Adrenal gland (tissue), 12 donors: ENCODE results near the gene CFAP299. TPM values are rescaled to one million over a fixed set of nuclear protein-coding genes. Genes with fewer than 3 reads are reported as not detected.

Experiments used
- DNase-seq, 7 donors: peaks; one replicate each; pipeline ENCODE4 v3.0.0-alpha.2; 2019 to 2020
- H3K27ac ChIP-seq, 5 donors: fragments of 200-600 bp; sonication (generic) in 4 of 5; 1 replicate in 3 of 5; 2 replicates in 2 of 5; pipeline versions ENCODE4 v1.5.1 to v1.8.0; 2016 to 2020; ENCODE audit warnings: mild to moderate bottlenecking in 1 of 5
- H3K27me3 ChIP-seq: fragments of 200-600 bp; 2 replicates; pipeline ENCODE4 v1.8.0; 2021
- H3K36me3 ChIP-seq, 2 donors: fragments of 200-600 bp; replicated peaks in 1 of 2; 1 replicate in 1 of 2; 2 replicates in 1 of 2; pipeline versions ENCODE4 v1.5.1 to v1.8.0; 2018 to 2022
- H3K4me1 ChIP-seq, 2 donors: fragments of 200-600 bp; replicated peaks in 1 of 2; 1 replicate in 1 of 2; 2 replicates in 1 of 2; pipeline versions ENCODE4 v1.5.1 to v1.8.0; 2018 to 2021
- H3K4me3 ChIP-seq, 4 donors: fragments of 200-600 bp; sonication (generic) in 3 of 4; one replicate each; pipeline ENCODE4 v1.5.1; 2016 to 2018
- H3K9me3 ChIP-seq, 3 donors: fragments of 200-600 bp; sonication (generic) in 1 of 3; replicated peaks in 1 of 3; 1 replicate in 2 of 3; 2 replicates in 1 of 3; pipeline versions ENCODE4 v1.5.1 to v1.8.0; 2016 to 2021
- POLR2A ChIP-seq, 2 donors: fragments of 450-650 bp; IDR thresholded peaks; one replicate each; pipeline ENCODE4 v1.6.1; 2017; ENCODE audit warnings: antibody characterized with exemption in 2 of 2, mild to moderate bottlenecking in 2 of 2, moderate library complexity in 1 of 2
- WGBS, 4 donors: extraction: QIAGEN DNeasy Blood & Tissue Kit in 2 of 4; methylation state at CpG; one replicate each; pipeline versions ENCODE4 v1.1.5 to v1.1.7; 2013 to 2017; 5-methylcytosine and 5-hydroxymethylcytosine counted together
- intact Hi-C, 2 donors: fragments of 100-400 bp; cut with DNase I; formaldehyde crosslinking; loops; one replicate each; pipeline versions ENCODE4 v1.14.1 to v1.15.0; 2022 to 2023
- polyA plus RNA-seq, 3 donors: library from polyadenylated mRNA; stranded (reverse); fragments of 200-250 nt in 2 of 3; fragments of 350-450 nt in 1 of 3; fragmentation: Illumina TruSeq in 1 of 3; extraction: RNeasy Lipid Tissue Mini Kit (QIAGEN cat#74804) in 1 of 3; gene quantifications; one replicate each; pipeline ENCODE4 v1.2.3, GENCODE V29; 2013 to 2014
- total RNA-seq, 9 donors: library from RNA; depleted of rRNA in 4 of 9; stranded (reverse); fragments of >200 nt in 4 of 9; fragments of 120-200 nt in 1 of 9; fragmentation: NEBNext Ultra II Directional in 1 of 9; extraction: Animal tissue kit (Norgen Biotek cat#: 25700) in 1 of 9; gene quantifications; one replicate each; pipeline versions ENCODE4 v1.1.0 to v1.2.4, GENCODE V29; 2013 to 2023
- TF ChIP-seq, protein P1 (sequence below), 6 experiments: fragments of 450-650 bp in 4 of 6; fragments of 200-600 bp in 2 of 6; sonication (generic) in 1 of 6; IDR thresholded peaks; 1 replicate in 5 of 6; 2 replicates in 1 of 6; pipeline versions ENCODE4 v1.5.1 to v1.8.0; 2016 to 2021; ENCODE audit warnings: antibody characterized with exemption in 6 of 6, mild to moderate bottlenecking in 2 of 6, moderate library complexity in 1 of 6
- donor health status: healthy with polysubstance abuse.
- donor health status: Bipolar disorder and iron deficiency.
- donor health status: DM: yes; HTN: yes; CAD: no.
- donor health status: DM: no; HTN: no; CAD: no.
- donor health status: DM: no; HTN: no; CAD: no.
- donor health status: DM: yes; HTN: yes; CAD: no.

Gene CFAP299
- total and polyA plus RNA-seq, 12 donors: not detected

DNA sequence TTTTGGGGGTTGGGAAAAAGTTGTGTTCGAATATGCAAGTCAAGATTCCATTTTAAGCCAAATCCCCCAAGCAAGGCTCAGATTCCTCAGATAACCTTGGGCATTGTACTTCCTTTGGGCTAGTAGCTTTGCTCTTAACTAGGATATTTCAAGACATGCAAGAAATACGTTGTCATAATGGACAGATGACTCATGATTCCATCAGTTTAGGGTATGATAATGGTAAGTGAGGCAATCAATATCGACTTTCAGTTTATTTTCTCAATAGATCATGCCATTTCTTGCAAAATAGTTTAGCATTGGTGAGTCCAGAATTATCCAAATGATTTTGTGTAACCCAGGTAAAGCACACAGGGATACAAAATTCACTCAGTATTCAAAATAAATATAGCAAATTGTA lies 25.4 kb downstream of the CFAP299 start:
- intact Hi-C loops: no loop called here
- 26 to 50% (median 41%) methylated on average over 3 of the region's 3 CpGs for WGBS, 4 donors
- no peak overlapping the region for H3K4me3 ChIP-seq
- H3K9me3 ChIP-seq: no peaks in the 10 kb centered on the region
- TF ChIP-seq, protein P1, sequence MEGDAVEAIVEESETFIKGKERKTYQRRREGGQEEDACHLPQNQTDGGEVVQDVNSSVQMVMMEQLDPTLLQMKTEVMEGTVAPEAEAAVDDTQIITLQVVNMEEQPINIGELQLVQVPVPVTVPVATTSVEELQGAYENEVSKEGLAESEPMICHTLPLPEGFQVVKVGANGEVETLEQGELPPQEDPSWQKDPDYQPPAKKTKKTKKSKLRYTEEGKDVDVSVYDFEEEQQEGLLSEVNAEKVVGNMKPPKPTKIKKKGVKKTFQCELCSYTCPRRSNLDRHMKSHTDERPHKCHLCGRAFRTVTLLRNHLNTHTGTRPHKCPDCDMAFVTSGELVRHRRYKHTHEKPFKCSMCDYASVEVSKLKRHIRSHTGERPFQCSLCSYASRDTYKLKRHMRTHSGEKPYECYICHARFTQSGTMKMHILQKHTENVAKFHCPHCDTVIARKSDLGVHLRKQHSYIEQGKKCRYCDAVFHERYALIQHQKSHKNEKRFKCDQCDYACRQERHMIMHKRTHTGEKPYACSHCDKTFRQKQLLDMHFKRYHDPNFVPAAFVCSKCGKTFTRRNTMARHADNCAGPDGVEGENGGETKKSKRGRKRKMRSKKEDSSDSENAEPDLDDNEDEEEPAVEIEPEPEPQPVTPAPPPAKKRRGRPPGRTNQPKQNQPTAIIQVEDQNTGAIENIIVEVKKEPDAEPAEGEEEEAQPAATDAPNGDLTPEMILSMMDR (IDR thresholded peaks at IDR 0.05): no peak
- no peak for TF ChIP-seq POLR2A (IDR thresholded peaks at IDR 0.05)
- no peaks in the 10 kb centered on the region for H3K27me3 ChIP-seq
- no peak overlapping the region for H3K27ac ChIP-seq
- H3K36me3 ChIP-seq: no peaks in the 10 kb centered on the region
- H3K4me1 ChIP-seq: no peaks in the 10 kb centered on the region
- no peak for DNase-seq

- H3K4me3 ChIP-seq: no peak overlapping the region
- intact Hi-C loops: no loop called here
- H3K9me3 ChIP-seq: no peaks in the 10 kb centered on the region
- no peaks in the 10 kb centered on the region for H3K27me3 ChIP-seq
- no peak for DNase-seq
- WGBS, 4 donors: 56 to 75% (median 58%) methylated on average over 1 of the region's 1 CpG
- no peak overlapping the region for H3K27ac ChIP-seq
- no peaks in the 10 kb centered on the region for H3K4me1 ChIP-seq
- no peaks in the 10 kb centered on the region for H3K36me3 ChIP-seq
- TF ChIP-seq, protein P1 (IDR thresholded peaks at IDR 0.05): peak; percentile 30 to 55 (median 38)
- TF ChIP-seq POLR2A (IDR thresholded peaks at IDR 0.05): no peak
Observed at GRCh38 chr4:80361329-80361900, 25.9 kb downstream of the CFAP299 start.

- WGBS, 4 donors: 11 to 15% (median 14%) methylated on average over 4 of the region's 4 CpGs
- Histone ChIP-seq H3K4me1 (no peaks in the 10 kb centered on the region), H3K4me3 (no peak overlapping the region), H3K27ac (no peak overlapping the region), H3K36me3 (no peaks in the 10 kb centered on the region), H3K9me3 (no peaks in the 10 kb centered on the region), H3K27me3 (no peaks in the 10 kb centered on the region)
- intact Hi-C loops: no loop called here
- DNase-seq: peak in 2 of 7 donors; percentile 5 to 23
- no peak for TF ChIP-seq POLR2A (IDR thresholded peaks at IDR 0.05)
- TF ChIP-seq, protein P1 (IDR thresholded peaks at IDR 0.05): peak in 3 of 6 experiments; percentile 17 to 41 (median 28)
Observed at GRCh38 chr4:80362578-80363181, 27.1 kb downstream of the CFAP299 start.

GRCh38 chr4:80365928-80366327 lies 30.4 kb downstream of the CFAP299 start:
- Histone ChIP-seq H3K9me3 (no peaks in the 10 kb centered on the region), H3K4me3 (no peak overlapping the region), H3K27ac (no peak overlapping the region), H3K27me3 (no peaks in the 10 kb centered on the region), H3K4me1 (no peaks in the 10 kb centered on the region), H3K36me3 (no peaks in the 10 kb centered on the region)
- intact Hi-C loops: loop anchor here in 1 of 2 donors (5.0 kb wide), 1 partner anchor 626 kb away; no protein-coding TSS in a partner anchor
- 71 to 91% (median 82%) methylated on average over 1 of the region's 1 CpG for WGBS, 4 donors
- TF ChIP-seq POLR2A (IDR thresholded peaks at IDR 0.05): no peak
- TF ChIP-seq, protein P1 (IDR thresholded peaks at IDR 0.05): peak in 5 of 6 experiments; percentile 17 to 46 (median 35)
- peak in 1 of 7 donors; percentile 16 for DNase-seq
